ENCODE data around the gene DMD. TPM values are rescaled to one million over a fixed set of nuclear protein-coding genes. Genes with fewer than 3 reads are reported as not detected.

DMD gene
- total RNA-seq, 5 donors from 2014 or later (not counting 1 experiment from before 2014, with no cell fraction given): 0.73 to 1.6 (median 0.88) TPM; not detected in 1

DNA sequence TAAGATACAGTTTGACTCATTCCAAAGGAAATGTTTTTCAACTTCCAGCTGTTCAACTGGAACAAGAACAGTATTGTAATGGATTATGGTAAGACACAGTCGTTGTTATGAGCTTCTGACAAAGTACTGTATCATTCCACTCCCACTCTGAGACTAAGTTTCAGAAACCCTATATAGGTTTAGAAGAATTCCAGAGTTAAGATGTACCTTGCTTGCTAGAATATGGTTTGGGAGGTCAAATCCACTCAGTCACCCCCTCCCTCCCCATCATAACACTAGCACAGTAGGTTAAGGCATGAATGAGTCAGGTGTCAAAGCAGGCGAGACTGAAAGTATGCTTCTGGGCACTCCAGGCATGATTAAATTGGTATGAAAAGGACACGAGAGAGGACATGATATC is 339.7 kb downstream of the DMD start:
- Histone ChIP-seq H3K4me1 (ENCODE audit: control insufficient read depth in 1 of 2, extremely low read depth in 1 of 2, insufficient read depth in 2 of 2, low read length in 2 of 2) (no peaks in the 10 kb centered on the region), H3K27ac (ENCODE audit: low read length) (no peak overlapping the region), H3K27me3 (replicated peaks in 1 of 2; ENCODE audit: control insufficient read depth in 2 of 2, extremely low read depth in 1 of 2, insufficient read depth in 2 of 2, low read length in 1 of 2) (no peaks in the 10 kb centered on the region), H3K4me3 (ENCODE audit: control insufficient read depth in 1 of 2, extremely low read depth in 1 of 2, low read length in 1 of 2) (no peak overlapping the region), H3K9me3 (no peaks in the 10 kb centered on the region), H3K36me3 (ENCODE audit: control insufficient read depth in 2 of 2, extremely low read depth in 1 of 2, insufficient read depth in 1 of 2, low read length in 1 of 2) (no peaks in the 10 kb centered on the region)
- DNase-seq (no peak), ATAC-seq (replicated peaks in 1 of 4) (no peak)
- Mint-ChIP-seq H3K9me3 (peaks cover 0 to 8% (median 0%) of the 10 kb centered on the region in 3 donors), H3K4me1 (no peaks in the 10 kb centered on the region), H3K27ac (no peak overlapping the region), H3K4me3 (no peak overlapping the region), H3K27me3 (no peaks in the 10 kb centered on the region), H3K36me3 (no peaks in the 10 kb centered on the region)
- CTCF ChIA-PET: interaction anchor here in 1 of 2 donors (1.5 kb wide), 1 partner anchor 19 kb away, joined by 3 read pairs; no protein-coding TSS in a partner anchor
- POLR2A ChIA-PET: no interaction called here
- WGBS (ENCODE audit: insufficient coverage): 79% methylated on average over 2 of the region's 3 CpGs

- no peaks in the 10 kb centered on the region for H3K27me3 ChIP-seq (replicated peaks in 1 of 2; ENCODE audit: control insufficient read depth in 2 of 2, extremely low read depth in 1 of 2, insufficient read depth in 2 of 2, low read length in 1 of 2)
- WGBS (ENCODE audit: insufficient coverage): 77% methylated on average over 3 of the region's 6 CpGs
- Mint-ChIP-seq H3K4me1 (no peaks in the 10 kb centered on the region), H3K4me3 (no peak overlapping the region), H3K9me3 (peaks cover 0 to 4% (median 0%) of the 10 kb centered on the region in 3 donors), H3K36me3 (no peaks in the 10 kb centered on the region), H3K27ac (no peak overlapping the region), H3K27me3 (no peaks in the 10 kb centered on the region)
- H3K36me3 ChIP-seq (ENCODE audit: control insufficient read depth in 2 of 2, extremely low read depth in 1 of 2, insufficient read depth in 1 of 2, low read length in 1 of 2): no peaks in the 10 kb centered on the region
- H3K4me3 ChIP-seq (ENCODE audit: control insufficient read depth in 1 of 2, extremely low read depth in 1 of 2, low read length in 1 of 2): no peak overlapping the region
- no peak for ATAC-seq (replicated peaks in 1 of 4)
- no peak for DNase-seq
- H3K9me3 ChIP-seq: no peaks in the 10 kb centered on the region
- no peaks in the 10 kb centered on the region for H3K4me1 ChIP-seq (ENCODE audit: control insufficient read depth in 1 of 2, extremely low read depth in 1 of 2, insufficient read depth in 2 of 2, low read length in 2 of 2)
- H3K27ac ChIP-seq (ENCODE audit: low read length): no peak overlapping the region
- CTCF ChIA-PET: no interaction called here
- POLR2A ChIA-PET: no interaction called here
These were observed 342.8 kb downstream of the DMD start for GRCh38 chrX:32868524-32868895.

GRCh38 chrX:32867781-32868523 is 343.4 kb downstream of the DMD start:
- H3K9me3 Mint-ChIP-seq: peaks cover 0 to 4% (median 0%) of the 10 kb centered on the region in 3 donors
- H3K27me3 Mint-ChIP-seq: no peaks in the 10 kb centered on the region
- DNase-seq (no peak), ATAC-seq (replicated peaks in 1 of 4) (no peak)
- H3K9me3 ChIP-seq: no peaks in the 10 kb centered on the region
- POLR2A ChIA-PET: no interaction called here
- no peak overlapping the region for H3K4me3 Mint-ChIP-seq
- H3K36me3 ChIP-seq (ENCODE audit: control insufficient read depth in 2 of 2, extremely low read depth in 1 of 2, insufficient read depth in 1 of 2, low read length in 1 of 2): no peaks in the 10 kb centered on the region
- H3K27ac Mint-ChIP-seq: no peak overlapping the region
- no peaks in the 10 kb centered on the region for H3K27me3 ChIP-seq (replicated peaks in 1 of 2; ENCODE audit: control insufficient read depth in 2 of 2, extremely low read depth in 1 of 2, insufficient read depth in 2 of 2, low read length in 1 of 2)
- CTCF ChIA-PET: no interaction called here
- WGBS (ENCODE audit: insufficient coverage): 100% methylated on average over 1 of the region's 17 CpGs
- H3K4me3 ChIP-seq (ENCODE audit: control insufficient read depth in 1 of 2, extremely low read depth in 1 of 2, low read length in 1 of 2): no peak overlapping the region
- no peaks in the 10 kb centered on the region for H3K4me1 Mint-ChIP-seq
- H3K4me1 ChIP-seq (ENCODE audit: control insufficient read depth in 1 of 2, extremely low read depth in 1 of 2, insufficient read depth in 2 of 2, low read length in 2 of 2): no peaks in the 10 kb centered on the region
- H3K27ac ChIP-seq (ENCODE audit: low read length): no peak overlapping the region
- H3K36me3 Mint-ChIP-seq: no peaks in the 10 kb centered on the region

GRCh38 chrX:32852203-32852602 is 359.1 kb downstream of the DMD start:
- WGBS (ENCODE audit: insufficient coverage): no CpG with 5 or more reads among the region's 1 CpG

DNA sequence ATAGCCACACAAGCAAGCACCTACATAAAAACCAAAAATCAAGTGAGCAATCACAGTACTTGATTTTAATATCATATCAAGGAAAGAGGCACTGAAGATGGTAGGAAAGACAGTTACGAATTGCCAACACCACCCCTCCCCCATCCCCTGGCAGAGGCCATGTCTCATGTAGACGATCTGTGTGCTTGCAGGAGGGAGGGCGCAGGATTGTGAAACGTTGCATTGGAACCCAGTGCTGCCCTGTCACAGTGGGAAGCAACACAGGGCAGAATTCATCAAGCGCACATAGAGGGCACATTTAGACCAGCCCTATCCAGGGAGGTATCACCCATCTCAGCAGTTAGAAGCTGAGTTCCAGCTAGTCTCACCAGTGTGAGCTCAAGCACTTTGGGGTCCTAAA is 359.8 kb downstream of the DMD start:
- Histone ChIP-seq H3K4me1 (ENCODE audit: control insufficient read depth in 1 of 2, extremely low read depth in 1 of 2, insufficient read depth in 2 of 2, low read length in 2 of 2) (no peaks in the 10 kb centered on the region), H3K27me3 (replicated peaks in 1 of 2; ENCODE audit: control insufficient read depth in 2 of 2, extremely low read depth in 1 of 2, insufficient read depth in 2 of 2, low read length in 1 of 2) (no peaks in the 10 kb centered on the region), H3K9me3 (no peaks in the 10 kb centered on the region), H3K27ac (ENCODE audit: low read length) (no peak overlapping the region), H3K36me3 (ENCODE audit: control insufficient read depth in 2 of 2, extremely low read depth in 1 of 2, insufficient read depth in 1 of 2, low read length in 1 of 2) (no peaks in the 10 kb centered on the region), H3K4me3 (ENCODE audit: control insufficient read depth in 1 of 2, extremely low read depth in 1 of 2, low read length in 1 of 2) (no peak overlapping the region)
- POLR2A ChIA-PET: no interaction called here
- DNase-seq: no peak
- CTCF ChIA-PET: no interaction called here
- Mint-ChIP-seq H3K9me3 (peaks cover 0 to 20% (median 5%) of the 10 kb centered on the region in 3 donors), H3K27me3 (no peaks in the 10 kb centered on the region), H3K4me1 (no peaks in the 10 kb centered on the region), H3K4me3 (no peak overlapping the region), H3K36me3 (no peaks in the 10 kb centered on the region), H3K27ac (no peak overlapping the region)
- WGBS (ENCODE audit: insufficient coverage): 100% methylated on average over 1 of the region's 5 CpGs
- no peak for ATAC-seq (replicated peaks in 1 of 4)

More at GRCh38 chrX:32852203-32852602, 359.1 kb downstream of the DMD start:
- H3K4me3 ChIP-seq (ENCODE audit: control insufficient read depth in 1 of 2, extremely low read depth in 1 of 2, low read length in 1 of 2): no peak overlapping the region
- H3K9me3 ChIP-seq: no peaks in the 10 kb centered on the region
- ChIA-PET CTCF (no interaction called here), POLR2A (no interaction called here)
- no peak overlapping the region for H3K27ac Mint-ChIP-seq
- no peaks in the 10 kb centered on the region for H3K36me3 ChIP-seq (ENCODE audit: control insufficient read depth in 2 of 2, extremely low read depth in 1 of 2, insufficient read depth in 1 of 2, low read length in 1 of 2)
- H3K4me3 Mint-ChIP-seq: no peak overlapping the region
- no peaks in the 10 kb centered on the region for H3K27me3 Mint-ChIP-seq
- ATAC-seq (replicated peaks in 1 of 4) (no peak), DNase-seq (no peak)
- H3K9me3 Mint-ChIP-seq: peaks cover 0 to 20% (median 5%) of the 10 kb centered on the region in 3 donors
- no peak overlapping the region for H3K27ac ChIP-seq (ENCODE audit: low read length)
- H3K4me1 Mint-ChIP-seq: no peaks in the 10 kb centered on the region
- no peaks in the 10 kb centered on the region for H3K27me3 ChIP-seq (replicated peaks in 1 of 2; ENCODE audit: control insufficient read depth in 2 of 2, extremely low read depth in 1 of 2, insufficient read depth in 2 of 2, low read length in 1 of 2)
- no peaks in the 10 kb centered on the region for H3K36me3 Mint-ChIP-seq
- H3K4me1 ChIP-seq (ENCODE audit: control insufficient read depth in 1 of 2, extremely low read depth in 1 of 2, insufficient read depth in 2 of 2, low read length in 2 of 2): no peaks in the 10 kb centered on the region

DNA sequence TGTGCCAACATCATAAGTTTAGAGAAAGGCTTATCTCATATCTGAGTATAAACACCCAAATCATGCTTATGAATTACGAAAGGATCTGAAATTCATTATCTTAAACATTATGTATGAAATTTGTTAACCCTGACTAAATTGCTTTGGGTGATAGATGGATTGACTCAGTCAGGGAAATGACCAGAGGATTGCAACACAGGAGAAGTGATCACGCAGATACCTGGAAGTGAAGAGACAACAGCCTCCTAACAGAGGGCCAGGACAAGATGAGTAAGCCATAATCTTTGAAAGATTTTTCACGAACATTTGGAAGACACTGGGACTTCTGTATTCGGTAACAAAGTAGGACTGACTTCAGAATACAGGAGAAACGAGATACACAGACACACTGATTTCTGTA is 363.4 kb downstream of the DMD start:
- Mint-ChIP-seq H3K36me3 (no peaks in the 10 kb centered on the region), H3K27ac (no peak overlapping the region), H3K9me3 (peaks cover 0 to 4% (median 0%) of the 10 kb centered on the region in 3 donors), H3K4me1 (no peaks in the 10 kb centered on the region), H3K27me3 (no peaks in the 10 kb centered on the region), H3K4me3 (no peak overlapping the region)
- no peak overlapping the region for H3K4me3 ChIP-seq (ENCODE audit: control insufficient read depth in 1 of 2, extremely low read depth in 1 of 2, low read length in 1 of 2)
- no peaks in the 10 kb centered on the region for H3K9me3 ChIP-seq
- H3K4me1 ChIP-seq (ENCODE audit: control insufficient read depth in 1 of 2, extremely low read depth in 1 of 2, insufficient read depth in 2 of 2, low read length in 2 of 2): no peaks in the 10 kb centered on the region
- H3K27me3 ChIP-seq (replicated peaks in 1 of 2; ENCODE audit: control insufficient read depth in 2 of 2, extremely low read depth in 1 of 2, insufficient read depth in 2 of 2, low read length in 1 of 2): no peaks in the 10 kb centered on the region
- ATAC-seq (replicated peaks in 1 of 4) (no peak), DNase-seq (no peak)
- H3K36me3 ChIP-seq (ENCODE audit: control insufficient read depth in 2 of 2, extremely low read depth in 1 of 2, insufficient read depth in 1 of 2, low read length in 1 of 2): no peaks in the 10 kb centered on the region
- ChIA-PET CTCF (no interaction called here), POLR2A (no interaction called here)
- H3K27ac ChIP-seq (ENCODE audit: low read length): no peak overlapping the region
- WGBS (ENCODE audit: insufficient coverage): 100% methylated on average over 1 of the region's 5 CpGs
